GM12801 (cell line): ENCODE results near the gene PLAAT4.

Experiments used
- TF ChIP-seq, protein P1 (sequence below): IDR thresholded peaks from one replicate; pipeline ENCODE4 v1.5.1; 2011; ENCODE audit warnings: control low read depth; ENCODE audit not compliant: insufficient read length; ENCODE audit errors: extremely low read depth

PLAAT4 gene

DNA sequence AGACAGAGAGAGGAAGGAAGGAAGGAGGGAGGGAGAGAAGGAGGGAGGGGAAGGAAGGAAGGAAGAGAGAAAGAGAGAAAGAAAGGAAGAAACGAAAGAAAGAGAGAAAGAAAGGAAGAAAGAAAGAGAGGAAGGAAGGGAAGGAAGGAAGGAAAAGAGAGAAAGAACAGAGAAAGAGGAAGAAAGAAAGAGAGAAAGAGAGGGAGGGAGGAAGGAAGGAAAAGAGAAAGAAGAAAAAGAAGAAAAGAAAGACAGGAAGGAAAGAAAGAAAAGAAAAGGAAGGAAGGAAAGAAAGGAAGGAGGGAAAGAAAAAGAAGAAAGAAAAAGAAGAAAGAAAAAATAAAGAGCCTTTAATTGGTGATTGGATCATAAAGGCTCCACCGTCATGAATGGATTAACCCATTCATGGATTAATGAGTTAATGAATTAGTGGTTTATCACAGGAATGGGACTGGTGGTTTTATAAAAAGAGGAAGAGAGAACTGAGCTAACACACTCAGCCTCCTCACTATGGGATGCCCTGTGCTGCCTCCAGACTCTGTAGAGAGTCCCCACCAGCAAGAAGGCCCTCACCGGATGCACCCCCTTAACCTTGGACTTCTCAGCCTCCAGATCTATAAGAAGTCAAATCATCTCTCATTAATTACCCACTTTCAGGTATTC is 35.5 kb downstream of the PLAAT4 start:
- TF ChIP-seq, protein P1, sequence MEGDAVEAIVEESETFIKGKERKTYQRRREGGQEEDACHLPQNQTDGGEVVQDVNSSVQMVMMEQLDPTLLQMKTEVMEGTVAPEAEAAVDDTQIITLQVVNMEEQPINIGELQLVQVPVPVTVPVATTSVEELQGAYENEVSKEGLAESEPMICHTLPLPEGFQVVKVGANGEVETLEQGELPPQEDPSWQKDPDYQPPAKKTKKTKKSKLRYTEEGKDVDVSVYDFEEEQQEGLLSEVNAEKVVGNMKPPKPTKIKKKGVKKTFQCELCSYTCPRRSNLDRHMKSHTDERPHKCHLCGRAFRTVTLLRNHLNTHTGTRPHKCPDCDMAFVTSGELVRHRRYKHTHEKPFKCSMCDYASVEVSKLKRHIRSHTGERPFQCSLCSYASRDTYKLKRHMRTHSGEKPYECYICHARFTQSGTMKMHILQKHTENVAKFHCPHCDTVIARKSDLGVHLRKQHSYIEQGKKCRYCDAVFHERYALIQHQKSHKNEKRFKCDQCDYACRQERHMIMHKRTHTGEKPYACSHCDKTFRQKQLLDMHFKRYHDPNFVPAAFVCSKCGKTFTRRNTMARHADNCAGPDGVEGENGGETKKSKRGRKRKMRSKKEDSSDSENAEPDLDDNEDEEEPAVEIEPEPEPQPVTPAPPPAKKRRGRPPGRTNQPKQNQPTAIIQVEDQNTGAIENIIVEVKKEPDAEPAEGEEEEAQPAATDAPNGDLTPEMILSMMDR: no peak

DNA sequence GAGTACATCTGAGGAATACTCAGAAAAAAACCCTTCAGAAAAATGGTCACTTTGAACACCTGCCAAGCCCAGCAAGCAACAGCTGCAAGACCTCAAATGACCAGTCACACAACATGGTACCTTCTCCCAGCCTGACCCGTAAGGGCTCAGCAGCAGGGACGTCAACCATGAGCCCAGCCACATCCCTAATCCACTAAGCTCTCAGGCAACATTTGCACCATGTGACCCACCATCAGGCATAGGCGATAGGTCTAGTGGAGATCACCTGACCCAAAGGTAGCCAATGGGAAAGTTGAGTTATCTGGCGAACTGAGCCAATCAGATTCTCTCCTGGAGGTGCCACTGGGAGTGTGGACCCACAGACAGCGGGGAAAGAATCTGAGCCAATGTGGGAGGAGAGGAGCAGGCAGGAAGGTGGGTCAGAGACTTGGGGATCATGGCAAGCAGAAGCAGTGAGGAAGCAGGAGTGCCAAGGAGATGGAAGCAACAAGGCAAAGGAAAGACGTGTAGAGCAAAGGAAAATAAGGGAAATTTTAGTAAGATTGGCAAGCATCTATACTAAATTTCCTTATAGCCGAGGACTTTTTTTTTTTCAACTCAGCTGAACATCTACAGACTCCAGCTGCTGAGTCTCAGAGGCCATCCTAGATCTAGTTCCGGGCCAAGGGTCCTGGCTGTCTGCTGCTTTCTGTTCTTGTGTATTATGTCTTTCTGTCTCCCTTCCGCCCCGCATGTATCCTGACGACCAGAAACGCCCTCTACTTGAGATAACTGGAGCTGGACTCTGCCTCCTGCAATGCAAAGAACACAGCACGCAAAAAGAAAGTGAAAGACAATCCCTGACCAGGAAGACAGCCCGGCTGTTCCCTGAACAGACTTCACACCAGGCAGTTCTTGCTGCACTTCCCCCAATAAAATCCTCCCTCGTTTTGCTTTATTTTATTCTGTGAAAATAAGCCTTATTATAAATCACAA is 37.6 kb downstream of the PLAAT4 start:
- TF ChIP-seq, protein P1: no peak

DNA sequence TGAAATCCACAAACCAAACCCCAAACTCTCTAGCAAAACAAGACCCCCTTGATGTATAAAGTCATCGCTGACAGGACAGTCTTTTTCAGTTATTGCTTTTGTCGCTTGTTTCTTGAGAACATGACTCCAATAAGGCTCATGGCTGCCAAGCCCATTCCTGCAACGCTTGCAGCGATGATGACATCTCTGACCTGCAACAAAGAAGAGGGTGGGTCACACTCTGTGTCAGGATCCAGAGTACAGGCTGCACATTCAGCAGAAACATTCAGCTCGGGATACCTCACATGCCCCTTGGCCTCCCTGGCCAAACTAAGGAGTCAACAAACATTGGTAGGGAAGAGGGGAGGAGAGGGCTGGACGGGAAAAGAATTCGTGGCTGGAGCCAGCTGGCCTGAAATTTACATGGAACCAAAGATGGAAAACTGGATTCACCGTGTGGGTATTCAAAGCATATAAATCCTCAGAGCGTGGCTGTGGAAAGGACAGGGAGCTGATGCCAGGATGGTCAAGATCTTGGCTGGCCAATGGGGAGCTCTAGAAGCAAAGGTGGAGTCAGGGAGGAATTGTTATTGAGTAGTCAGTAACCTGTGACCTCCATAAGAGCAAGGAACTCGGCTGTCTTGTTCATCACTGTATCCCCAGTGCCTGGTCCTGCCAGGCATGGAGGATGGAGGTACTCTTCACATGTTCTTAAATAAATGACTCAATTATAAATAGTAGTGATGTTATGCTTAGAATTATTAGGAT is 38.4 kb downstream of the PLAAT4 start:
- TF ChIP-seq, protein P1: no peak

DNA sequence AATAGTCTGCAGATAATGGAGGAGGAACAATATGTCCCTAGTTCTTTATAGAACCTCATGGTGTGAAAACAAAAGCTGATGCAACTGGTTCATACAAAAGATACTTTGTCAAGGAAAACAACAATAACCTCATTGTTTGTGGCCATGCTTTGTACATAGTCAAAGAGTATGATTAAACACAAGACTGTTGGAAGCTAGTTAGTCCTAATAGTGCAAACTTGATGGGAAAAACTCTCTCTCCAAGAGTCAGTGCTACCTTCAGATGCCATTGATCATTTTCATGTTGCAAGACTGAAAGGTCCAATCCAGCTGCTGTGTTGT is 46.7 kb downstream of the PLAAT4 start:
- TF ChIP-seq, protein P1: no peak

DNA sequence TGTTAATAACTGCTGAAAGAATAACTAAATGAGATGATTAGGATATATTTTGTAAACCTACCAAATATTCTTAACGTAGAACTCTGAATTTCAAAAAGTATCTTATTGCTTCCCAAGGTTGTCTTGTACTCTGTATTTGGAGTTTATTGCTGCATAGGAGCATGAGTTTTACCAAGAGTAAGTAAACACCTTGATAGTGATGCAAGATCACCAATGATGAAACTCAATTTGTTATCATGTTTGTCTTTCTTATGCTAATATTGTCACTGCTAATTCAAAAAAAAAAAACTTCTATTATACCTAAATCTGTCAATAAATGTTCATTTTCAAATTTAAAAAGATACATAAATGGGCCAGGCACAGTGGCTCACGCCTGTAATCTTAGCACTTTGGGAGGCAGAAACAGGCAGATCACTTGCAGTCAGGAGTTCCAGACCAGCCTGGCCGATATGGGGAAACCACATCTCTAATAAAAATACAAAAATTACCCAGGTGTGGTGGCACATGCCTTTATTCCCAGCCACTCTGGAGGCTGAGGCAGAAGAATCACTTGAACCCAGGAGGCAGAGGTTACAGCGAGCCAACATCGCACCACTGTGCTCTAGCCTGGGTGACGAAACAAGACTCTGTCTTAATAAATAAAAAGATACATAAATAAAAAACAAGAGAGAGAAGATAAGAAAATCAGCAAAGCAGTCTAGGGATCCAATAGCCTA is 50.0 kb downstream of the PLAAT4 start:
- TF ChIP-seq, protein P1: no peak

DNA sequence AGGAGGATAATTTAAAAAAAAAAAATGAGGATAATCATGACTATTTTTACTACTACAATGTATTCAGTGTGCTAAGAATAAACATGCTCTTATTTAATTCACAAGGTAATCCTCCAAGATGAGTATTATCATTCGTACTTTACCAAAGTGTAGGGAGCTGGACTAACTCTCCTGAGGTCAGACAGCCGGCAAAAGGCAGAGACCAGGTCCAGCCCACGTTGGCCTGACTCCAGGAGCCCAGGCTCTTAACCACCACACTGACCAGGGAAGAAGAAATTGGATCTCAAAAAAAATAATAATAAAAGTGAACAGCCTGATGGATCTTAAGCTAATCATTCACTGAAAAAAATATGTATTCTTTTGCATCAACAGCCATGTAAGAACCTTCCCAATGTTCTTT is 52.4 kb downstream of the PLAAT4 start:
- TF ChIP-seq, protein P1: no peak
